K562 (cell line): Measurements from ENCODE around the gene TSPOAP1. TPM values are rescaled to one million over a fixed set of nuclear protein-coding genes. Genes with fewer than 3 reads are reported as not detected.

ENCODE experiments used
- NFATC3 ChIP-seq: fragments of 450-650 bp; IDR thresholded peaks from 2 replicates; pipeline ENCODE4 v1.6.1; 2017; ENCODE audit warnings: mild to moderate bottlenecking
- TCF3 ChIP-seq: sonication (generic); formaldehyde crosslinking; IDR thresholded peaks from 2 replicates; pipeline ENCODE4 v1.4.0; 2020; ENCODE audit warnings: mild to moderate bottlenecking, missing genetic modification reagents
- TEAD2 ChIP-seq: fragments of 450-650 bp; IDR thresholded peaks from 2 replicates; pipeline ENCODE4 v1.6.1; 2016; ENCODE audit warnings: missing genetic modification characterization, control low read depth, missing compliant biosample characterization
- TEAD4 ChIP-seq, 2 experiments: sonication (generic) in 1 of 2; formaldehyde crosslinking in 1 of 2; IDR thresholded peaks; 2 replicates each; pipeline versions ENCODE4 v1.6.1 to v1.8.0; 2012 to 2022; ENCODE audit warnings: borderline replicate concordance in 1 of 2, inconsistent platforms in 1 of 2, low read length in 1 of 2, mild to moderate bottlenecking in 1 of 2, missing genetic modification reagents in 1 of 2
- polyA plus RNA-seq, 8 experiments: library from polyadenylated mRNA; depleted of rRNA in 4 of 8; stranded (reverse) in 5 of 8; unstranded in 3 of 8; fragments of >200 nt; fragmentation: Nextera tagmentation in 2 of 8; fragmentation: Illumina TruSeq in 1 of 8; extraction: Ambion mirVana in 2 of 8; extraction: Trizol in 1 of 8; gene quantifications; 2 replicates each; pipeline versions ENCODE4 v1.2.1 to v1.2.3, GENCODE V29; 2011 to 2014; ENCODE audit warnings: inconsistent platforms in 1 of 8, missing spikeins in 1 of 8
- total RNA-seq, 7 experiments: library from RNA; depleted of rRNA in 6 of 7; stranded (reverse); fragments of >200 nt in 6 of 7; fragmentation: Illumina TruSeq in 2 of 7; extraction: Trizol in 2 of 7; gene quantifications; 2 replicates each; pipeline versions ENCODE4 v1.2.1 to v1.2.3, GENCODE V29; 2011 to 2021; ENCODE audit warnings: low replicate concordance in 1 of 7
- TF ChIP-seq, protein P1 (sequence below): fragments of 250-450 bp; sonication (Bioruptor Pico); IDR thresholded peaks from 2 replicates; pipeline ENCODE4 v1.5.0; 2021
- TF ChIP-seq, protein P2 (sequence below): fragments of 450-650 bp; IDR thresholded peaks from 2 replicates; pipeline ENCODE4 v1.6.1; 2017; ENCODE audit warnings: antibody characterized with exemption, mild to moderate bottlenecking

Gene TSPOAP1
- total and polyA plus RNA-seq, 9 of the 15 experiments (the other 6 are each of a cell fraction or from before 2014, with no cell fraction given), result 0.87 to 3.9 (median 1.8) TPM; not detected in 2

DNA sequence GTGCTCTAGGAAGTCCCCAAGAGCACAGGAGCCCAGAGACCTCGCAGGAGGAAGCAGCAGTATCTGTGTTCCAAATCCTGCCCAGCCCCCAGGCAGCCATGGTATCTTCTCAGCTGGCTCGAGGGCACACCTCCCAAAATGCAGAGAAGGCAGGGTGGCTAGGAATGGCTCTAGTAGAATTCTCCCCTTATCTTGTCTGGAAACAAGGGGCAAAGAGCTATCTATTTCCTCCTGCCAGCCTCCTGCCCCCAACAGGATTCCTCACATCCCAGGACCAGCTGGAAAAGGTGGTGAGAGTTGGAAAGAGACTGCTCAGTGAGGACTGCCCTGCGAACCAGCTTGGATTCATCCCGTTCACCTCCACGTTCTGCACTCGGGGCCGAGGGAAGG, 8.6 kb upstream of the TSPOAP1 start (continued):
- TF ChIP-seq TEAD2 (tag) (peak; percentile 36; the same call in 1 of the 2 replicates), NFATC3 (no peak), TCF3 (CRISPR knock-in tag) (0 out of 2 replicates have a peak, but pooled peaks have one; percentile 10), TEAD4 (IDR thresholded peaks at IDR 0.05; ENCODE audit: low read length) (0 out of 2 replicates have a peak, but pooled peaks have one; percentile 22), TEAD4 (CRISPR knock-in tag; IDR thresholded peaks at IDR 0.05; ENCODE audit: borderline replicate concordance) (no peak)
- TF ChIP-seq, protein P1, sequence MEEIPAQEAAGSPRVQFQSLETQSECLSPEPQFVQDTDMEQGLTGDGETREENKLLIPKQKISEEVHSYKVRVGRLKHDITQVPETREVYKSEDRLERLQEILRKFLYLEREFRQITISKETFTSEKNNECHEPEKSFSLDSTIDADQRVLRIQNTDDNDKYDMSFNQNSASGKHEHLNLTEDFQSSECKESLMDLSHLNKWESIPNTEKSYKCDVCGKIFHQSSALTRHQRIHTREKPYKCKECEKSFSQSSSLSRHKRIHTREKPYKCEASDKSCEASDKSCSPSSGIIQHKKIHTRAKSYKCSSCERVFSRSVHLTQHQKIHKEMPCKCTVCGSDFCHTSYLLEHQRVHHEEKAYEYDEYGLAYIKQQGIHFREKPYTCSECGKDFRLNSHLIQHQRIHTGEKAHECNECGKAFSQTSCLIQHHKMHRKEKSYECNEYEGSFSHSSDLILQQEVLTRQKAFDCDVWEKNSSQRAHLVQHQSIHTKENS (CRISPR knock-in tag), result peak; percentile 40; the same call in 1 of the 2 replicates
- TF ChIP-seq, protein P2, sequence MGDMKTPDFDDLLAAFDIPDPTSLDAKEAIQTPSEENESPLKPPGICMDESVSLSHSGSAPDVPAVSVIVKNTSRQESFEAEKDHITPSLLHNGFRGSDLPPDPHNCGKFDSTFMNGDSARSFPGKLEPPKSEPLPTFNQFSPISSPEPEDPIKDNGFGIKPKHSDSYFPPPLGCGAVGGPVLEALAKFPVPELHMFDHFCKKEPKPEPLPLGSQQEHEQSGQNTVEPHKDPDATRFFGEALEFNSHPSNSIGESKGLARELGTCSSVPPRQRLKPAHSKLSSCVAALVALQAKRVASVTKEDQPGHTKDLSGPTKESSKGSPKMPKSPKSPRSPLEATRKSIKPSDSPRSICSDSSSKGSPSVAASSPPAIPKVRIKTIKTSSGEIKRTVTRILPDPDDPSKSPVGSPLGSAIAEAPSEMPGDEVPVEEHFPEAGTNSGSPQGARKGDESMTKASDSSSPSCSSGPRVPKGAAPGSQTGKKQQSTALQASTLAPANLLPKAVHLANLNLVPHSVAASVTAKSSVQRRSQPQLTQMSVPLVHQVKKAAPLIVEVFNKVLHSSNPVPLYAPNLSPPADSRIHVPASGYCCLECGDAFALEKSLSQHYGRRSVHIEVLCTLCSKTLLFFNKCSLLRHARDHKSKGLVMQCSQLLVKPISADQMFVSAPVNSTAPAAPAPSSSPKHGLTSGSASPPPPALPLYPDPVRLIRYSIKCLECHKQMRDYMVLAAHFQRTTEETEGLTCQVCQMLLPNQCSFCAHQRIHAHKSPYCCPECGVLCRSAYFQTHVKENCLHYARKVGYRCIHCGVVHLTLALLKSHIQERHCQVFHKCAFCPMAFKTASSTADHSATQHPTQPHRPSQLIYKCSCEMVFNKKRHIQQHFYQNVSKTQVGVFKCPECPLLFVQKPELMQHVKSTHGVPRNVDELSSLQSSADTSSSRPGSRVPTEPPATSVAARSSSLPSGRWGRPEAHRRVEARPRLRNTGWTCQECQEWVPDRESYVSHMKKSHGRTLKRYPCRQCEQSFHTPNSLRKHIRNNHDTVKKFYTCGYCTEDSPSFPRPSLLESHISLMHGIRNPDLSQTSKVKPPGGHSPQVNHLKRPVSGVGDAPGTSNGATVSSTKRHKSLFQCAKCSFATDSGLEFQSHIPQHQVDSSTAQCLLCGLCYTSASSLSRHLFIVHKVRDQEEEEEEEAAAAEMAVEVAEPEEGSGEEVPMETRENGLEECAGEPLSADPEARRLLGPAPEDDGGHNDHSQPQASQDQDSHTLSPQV, result peak; percentile 48
